GM18867 (cell line): ENCODE data around the gene SLC66A2.
"Not testable (repeated sequence)": the region's sequence is repeated elsewhere in the genome, so short reads cannot be mapped to it uniquely, and the experiment has no call there.

Source experiments
- ATAC-seq: cut with Tn5 transposase; IDR thresholded peaks from one replicate; pipeline ENCODE4 v1.9.1; 2021; ENCODE audit warnings: mild to moderate bottlenecking, moderate library complexity; ENCODE audit not compliant: unreplicated experiment

Gene SLC66A2

GRCh38 chr18:79971211-79971952, 19.9 kb upstream of the SLC66A2 start:
- ATAC-seq: no peak

DNA sequence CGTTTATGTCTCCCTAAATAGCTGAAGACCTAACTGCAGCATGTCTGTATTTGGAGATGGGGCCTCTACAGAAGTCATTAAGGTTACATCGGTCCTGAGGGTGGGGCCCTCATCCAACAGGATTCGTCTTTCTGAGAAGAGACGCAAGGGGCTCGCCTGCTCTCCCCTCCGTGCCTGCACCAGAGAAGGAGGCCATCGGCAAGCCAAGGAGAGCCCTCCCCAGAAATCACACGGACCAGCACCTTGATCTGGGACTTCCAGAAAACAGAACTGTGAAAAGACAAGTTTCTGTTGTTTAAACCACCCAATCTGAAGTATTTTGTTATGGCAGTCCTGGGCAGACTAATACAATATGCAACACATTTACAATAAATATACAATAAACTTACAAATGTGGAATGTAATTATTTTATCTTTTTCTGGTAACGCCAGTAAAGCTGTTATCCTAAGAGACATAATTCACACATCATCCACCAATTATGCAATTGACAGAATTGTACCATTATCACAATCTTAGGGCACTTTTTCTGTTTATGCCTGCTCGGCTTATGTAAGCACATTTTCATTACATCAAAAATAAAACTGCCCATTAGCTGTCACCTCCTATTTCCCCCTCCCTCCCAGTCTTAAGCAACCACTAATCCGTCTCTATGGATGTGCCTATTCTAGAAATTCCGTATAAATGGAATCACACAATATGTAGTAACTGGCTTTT, 19.1 kb upstream of the SLC66A2 start:
- no peak for ATAC-seq

DNA sequence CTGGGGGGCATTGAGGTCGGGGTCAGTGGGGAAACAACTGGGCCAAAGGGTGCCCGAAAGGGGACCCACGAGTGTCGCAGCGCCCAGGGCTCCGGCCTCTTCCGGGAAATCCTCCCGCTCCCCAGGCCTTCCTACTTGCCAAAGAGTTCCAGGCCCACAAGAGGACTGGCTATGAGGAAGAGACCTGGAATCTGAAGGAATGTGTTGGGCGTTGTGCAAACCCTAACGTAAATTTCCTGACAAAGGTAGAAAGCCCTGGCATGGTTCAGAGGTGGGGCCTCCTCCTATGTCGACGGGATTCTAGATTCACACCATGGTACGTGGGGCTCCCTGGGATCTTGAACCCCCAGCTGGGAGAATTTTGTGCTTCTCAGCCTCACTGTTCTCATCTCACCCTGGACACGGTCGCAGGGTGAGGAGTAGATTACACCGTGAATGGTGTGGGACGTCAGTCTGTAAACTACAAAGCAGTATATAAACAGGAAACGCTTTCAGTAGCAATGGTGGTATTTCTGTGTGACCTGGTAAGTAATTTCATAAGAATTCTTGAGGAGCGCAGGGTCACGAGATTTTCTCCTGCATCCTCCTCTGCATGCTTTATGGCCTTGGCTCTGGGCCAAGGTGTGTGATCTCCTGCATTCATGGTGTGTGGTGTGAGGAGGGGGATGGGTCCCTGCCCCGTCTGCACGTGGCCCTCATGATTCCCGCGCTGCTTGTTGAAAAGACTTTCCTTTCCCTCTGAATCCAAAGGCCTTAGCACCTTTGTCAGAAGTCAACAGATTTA, 13.9 kb upstream of the SLC66A2 start:
- no peak for ATAC-seq

DNA sequence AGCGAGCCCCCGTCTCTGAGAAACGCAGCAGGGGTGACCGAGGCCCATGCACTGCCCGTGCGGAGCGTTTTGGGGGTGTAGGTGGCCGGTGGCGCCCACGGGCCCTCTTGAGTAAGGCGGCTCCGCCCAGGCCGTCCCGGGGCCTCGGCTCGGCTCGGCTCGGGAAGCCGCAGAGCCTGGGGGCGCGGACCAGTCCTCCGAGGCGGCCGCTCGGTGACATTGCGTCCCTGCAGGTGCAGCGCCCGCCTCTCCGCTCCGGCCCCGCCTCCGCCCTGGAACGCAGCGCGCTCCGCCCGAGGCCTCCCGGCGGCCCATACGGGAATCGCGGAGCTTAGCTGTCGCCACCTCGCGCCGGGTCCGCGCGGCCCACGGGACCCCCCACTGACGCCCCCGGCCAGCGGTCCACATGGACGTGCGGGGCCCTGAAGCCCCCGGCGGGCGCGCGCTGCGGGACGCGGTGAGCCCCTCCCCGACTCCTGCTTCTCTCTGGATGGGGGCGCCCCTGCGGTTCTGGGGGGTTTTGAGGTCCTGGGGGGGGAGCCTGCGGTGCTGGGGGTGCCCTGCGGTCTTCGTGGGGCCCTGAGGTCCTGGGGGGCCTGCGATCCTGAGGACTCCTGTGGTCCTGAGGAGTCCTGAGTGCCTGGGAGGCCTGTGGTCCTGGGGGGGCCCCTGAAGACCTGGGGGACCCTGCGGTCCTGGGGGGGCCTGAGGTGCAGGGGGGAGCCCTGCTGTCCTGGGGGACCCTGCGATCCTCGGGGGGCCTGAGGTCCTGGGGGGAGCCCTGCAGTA, 13.1 kb upstream of the SLC66A2 start, which contains the start of gene HSBP1L1:
Gene HSBP1L1 (plus strand): TSS at position 314 of the 789 bp plus-strand sequence. CDS start 93 bp downstream, at position 407.
- peak; percentile 72 for ATAC-seq

DNA sequence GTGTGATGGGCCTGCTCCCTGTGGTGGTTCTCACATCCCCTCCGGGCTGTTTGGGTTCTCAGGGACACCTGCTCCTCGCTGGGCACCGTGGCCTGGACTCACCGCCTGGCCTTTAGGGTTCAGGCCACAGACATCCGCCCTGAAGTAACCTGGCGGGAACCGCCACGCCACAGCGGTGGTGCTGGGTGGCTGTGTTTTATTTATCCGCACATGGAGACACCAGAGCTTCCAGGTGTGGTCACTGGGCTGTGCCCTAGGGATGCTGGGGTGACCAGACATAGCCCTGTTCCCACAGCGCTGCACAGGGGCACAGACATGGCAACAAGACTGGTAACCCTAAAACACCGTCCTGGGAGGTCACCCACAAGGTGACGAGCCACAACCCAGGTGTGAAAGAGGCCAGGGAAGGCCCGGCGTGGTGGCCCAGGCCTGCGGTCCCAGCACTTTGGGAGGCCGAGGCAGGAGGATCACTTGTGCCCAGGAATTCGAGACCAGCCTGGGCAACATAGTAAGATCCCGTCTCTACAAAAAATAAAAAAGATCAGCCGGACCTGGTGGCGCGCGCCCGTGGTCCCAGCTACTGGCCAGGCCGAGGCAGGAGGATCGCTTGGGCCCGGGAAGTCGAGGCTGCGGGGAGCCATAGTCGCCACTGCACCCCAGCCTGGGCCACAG, 12.3 kb upstream of the SLC66A2 start:
- no peak for ATAC-seq

DNA sequence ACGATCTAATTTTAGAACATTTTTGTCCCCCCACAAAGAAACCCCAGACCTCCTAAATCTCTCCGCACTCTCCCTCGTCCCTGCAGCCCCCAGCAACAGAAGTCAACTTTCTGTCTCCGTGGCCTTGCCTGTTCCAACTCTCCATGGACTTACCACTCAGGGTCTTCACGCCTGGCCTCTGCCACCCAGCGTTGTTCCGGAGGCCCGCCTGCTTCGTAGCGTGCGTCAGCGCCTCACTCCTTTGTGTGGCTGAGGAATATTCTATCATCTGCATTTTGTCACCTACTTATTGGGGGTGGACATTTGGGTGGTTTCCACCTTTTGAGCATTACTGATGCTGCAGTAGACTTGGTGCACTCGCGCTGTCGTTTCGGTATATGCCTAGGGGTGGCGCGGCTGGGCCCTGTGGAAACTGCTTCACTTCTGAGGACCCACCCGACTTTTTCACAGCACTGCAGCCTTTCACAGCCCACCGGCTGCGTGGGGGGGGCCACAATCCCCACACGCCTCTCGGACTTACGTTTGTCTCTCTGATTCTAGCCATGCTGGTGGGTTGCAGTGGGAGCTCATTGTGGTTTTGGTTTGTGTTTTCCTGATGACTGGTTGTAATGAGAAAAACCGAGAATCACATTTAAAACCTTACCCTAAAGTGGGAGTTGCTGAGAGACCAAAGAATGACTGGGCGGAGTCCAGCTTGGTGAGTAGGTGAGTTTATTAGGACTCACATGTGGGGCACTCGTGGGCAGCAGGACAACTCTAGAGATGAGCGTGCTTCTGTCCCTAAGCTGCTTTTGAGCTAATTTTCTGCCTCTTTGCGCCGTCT, 11.6 kb upstream of the SLC66A2 start:
- ATAC-seq: peak; percentile 63

- no peak for ATAC-seq
Observed at GRCh38 chr18:79962311-79962710, 10.9 kb upstream of the SLC66A2 start.

GRCh38 chr18:79961527-79962291, 10.3 kb upstream of the SLC66A2 start:
- no peak for ATAC-seq

GRCh38 chr18:79960921-79961526, 9.6 kb upstream of the SLC66A2 start:
- ATAC-seq: no peak

DNA sequence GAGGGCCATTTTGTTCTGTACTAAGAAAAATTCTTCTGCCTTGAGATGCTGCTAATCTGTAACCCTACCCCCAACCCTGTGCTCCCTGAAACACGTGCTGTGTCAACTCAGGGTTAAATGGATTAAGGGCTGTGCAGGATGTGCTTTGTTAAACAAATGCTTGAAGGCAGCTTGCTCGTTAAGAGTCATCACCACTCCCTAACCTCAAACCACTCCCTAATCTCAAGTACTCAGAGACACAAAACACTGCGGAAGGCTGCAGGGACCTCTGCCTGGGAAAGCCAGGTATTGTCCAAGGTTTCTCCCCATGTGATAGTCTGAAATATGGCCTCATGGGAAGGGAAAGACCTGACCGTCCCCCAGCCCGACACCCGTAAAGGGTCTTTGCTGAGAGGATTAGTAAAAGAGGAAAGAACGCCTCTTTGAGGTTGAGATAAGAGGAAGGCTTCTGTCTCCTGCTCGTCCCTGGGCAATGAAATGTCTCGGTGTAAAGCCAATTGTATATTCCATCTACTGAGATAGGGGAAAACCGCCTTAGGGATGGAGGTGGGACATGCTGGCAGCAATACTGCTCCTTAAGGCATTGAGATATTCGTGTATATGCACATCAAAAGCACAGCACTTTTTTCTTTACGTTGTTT, 8.8 kb upstream of the SLC66A2 start:
- not testable (repeated sequence) for ATAC-seq

DNA sequence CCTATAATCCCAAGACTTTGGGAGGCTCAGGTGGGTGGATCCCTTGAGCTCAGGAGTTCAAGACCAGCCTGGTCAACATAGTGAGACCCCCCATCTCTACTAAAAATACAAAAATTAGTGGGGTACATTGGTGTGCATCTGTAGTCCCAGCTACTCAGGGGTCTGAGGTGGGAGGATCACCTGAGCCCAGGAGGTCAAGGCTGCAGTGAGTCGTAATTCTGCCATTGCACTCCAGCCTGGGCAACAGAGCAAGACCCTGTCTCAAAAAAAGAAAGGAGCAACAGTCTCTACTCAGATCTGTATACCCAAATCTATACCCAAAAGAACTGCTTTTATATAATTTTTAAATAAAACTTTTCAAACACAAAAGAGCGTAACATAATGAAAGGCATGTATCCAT, 7.5 kb upstream of the SLC66A2 start:
- no peak for ATAC-seq

- ATAC-seq: no peak
Observed at GRCh38 chr18:79956276-79956675, 4.8 kb upstream of the SLC66A2 start.

DNA sequence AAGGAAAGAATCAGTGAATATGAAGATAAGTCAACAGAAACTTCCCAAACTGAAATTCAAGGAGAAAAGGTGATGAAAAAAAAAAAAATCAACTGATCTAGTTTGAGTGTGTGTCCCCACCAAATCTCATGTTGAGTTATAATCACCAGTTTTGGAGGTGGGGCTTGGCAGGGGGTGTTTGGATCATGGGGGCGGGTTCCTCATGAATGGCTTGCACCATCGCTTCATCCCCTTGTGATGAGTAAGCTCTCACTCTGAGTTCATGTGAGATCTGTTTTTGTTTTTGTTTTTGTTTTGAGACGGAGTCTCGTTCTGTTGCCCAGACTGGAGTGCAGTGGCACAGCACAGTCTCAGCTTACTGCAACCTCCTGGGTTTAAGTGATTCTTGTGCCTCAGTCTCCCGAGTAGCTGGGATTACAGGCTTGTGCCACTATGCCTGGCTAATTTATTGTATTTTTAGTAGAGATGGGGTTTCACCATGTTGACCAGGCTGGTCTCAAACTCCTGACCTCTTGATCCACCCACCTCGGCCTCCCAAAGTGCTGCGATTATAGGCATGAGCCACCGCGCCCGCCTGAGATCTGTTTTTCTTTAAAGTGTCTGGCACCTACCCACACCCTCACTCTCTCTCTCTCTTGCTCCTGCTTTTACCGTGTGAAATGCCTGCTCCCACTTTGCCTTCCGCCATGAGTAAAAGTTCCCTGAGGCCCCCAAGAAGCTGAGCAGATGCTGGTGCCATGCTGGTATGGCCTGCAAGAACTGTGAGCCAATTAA, 4.0 kb upstream of the SLC66A2 start:
- ATAC-seq: no peak

GRCh38 chr18:79954791-79955190, 3.3 kb upstream of the SLC66A2 start:
- no peak for ATAC-seq

- ATAC-seq: no peak
Observed at GRCh38 chr18:79953971-79954651, 2.7 kb upstream of the SLC66A2 start.

DNA sequence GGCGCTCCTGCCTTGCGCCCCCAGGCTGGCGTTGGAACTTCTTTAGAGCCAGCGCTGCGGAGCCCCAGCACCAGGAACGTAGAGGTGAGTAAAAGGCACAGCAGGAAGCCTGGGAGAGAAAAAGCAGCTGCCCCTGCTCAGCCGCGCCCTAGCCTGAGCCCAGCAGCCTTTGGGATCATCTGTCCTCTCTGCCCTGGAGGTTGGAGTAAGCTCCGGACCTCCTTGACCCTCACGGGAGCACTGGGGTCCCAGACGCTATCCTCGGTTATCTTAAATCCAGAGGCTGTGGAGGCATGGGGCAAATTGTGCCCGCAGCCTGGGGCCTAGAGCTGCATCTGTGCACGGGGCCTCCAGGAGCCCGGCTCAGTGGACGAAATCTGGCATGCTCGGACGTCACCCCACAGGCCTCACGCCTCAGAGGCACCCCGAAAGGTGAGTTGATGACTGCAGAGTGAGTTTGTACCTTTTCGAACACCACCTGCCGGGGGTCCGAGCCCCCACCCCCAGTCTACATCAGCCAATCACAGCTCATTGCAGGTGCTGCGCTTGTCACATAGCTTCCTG, 1.6 kb upstream of the SLC66A2 start:
- no peak for ATAC-seq
